Caki2 (cell line): Measurements from ENCODE around the gene HBQ1. TPM values are rescaled to one million over a fixed set of nuclear protein-coding genes. Genes with fewer than 3 reads are reported as not detected.
"Not testable (repeated sequence)": the region's sequence is repeated elsewhere in the genome, so short reads cannot be mapped to it uniquely, and the experiment has no call there.

Experiments
- DNase-seq: peaks from one replicate; pipeline ENCODE4 v3.0.0-alpha.2; 2015; ENCODE audit warnings: low read depth
- in situ Hi-C: cut with HindIII; loops from 2 replicates; pipeline ENCODE4 v1.10.0; 2016; ENCODE audit warnings: low sequenced_read_pairs, low pct_unique_long_range_greater_than_20kb, mixed read lengths
- total RNA-seq: library from RNA; depleted of rRNA; stranded (reverse); fragments of >200 nt; shearing (Covaris generic); gene quantifications from 2 replicates; pipeline ENCODE4 v1.2.3, GENCODE V29; 2014; ENCODE audit warnings: low replicate concordance

HBQ1 gene
- total RNA-seq, 1 experiment from 2014 or later, result not detected

GRCh38 chr16:187330-187729 lies 7.1 kb downstream of the HBQ1 start:
- no peak for DNase-seq
- in situ Hi-C loops, result no loop called here

- DNase-seq, result peak; percentile 35
- in situ Hi-C loops, result no loop called here
Observed at GRCh38 chr16:188674-189073, 8.4 kb downstream of the HBQ1 start.

- no peak for DNase-seq
- in situ Hi-C loops, result no loop called here
Observed at GRCh38 chr16:189604-190186, 9.4 kb downstream of the HBQ1 start.

- DNase-seq, result no peak
Observed at GRCh38 chr16:191831-192230, 11.6 kb downstream of the HBQ1 start.

GRCh38 chr16:192686-193085 lies 12.4 kb downstream of the HBQ1 start:
- DNase-seq, result no peak
- in situ Hi-C loops, result no loop called here

More at GRCh38 chr16:191831-192230, 11.6 kb downstream of the HBQ1 start:
- in situ Hi-C loops, result no loop called here

GRCh38 chr16:193441-193840 lies 13.2 kb downstream of the HBQ1 start:
- in situ Hi-C loops, result no loop called here
- no peak for DNase-seq

GRCh38 chr16:194516-194915 lies 14.3 kb downstream of the HBQ1 start:
- in situ Hi-C loops, result no loop called here
- no peak for DNase-seq

- peak; percentile 66 for DNase-seq
- in situ Hi-C loops, result no loop called here
Observed at GRCh38 chr16:200388-200787, 20.1 kb downstream of the HBQ1 start.

- in situ Hi-C loops, result no loop called here
- no peak for DNase-seq
Observed at GRCh38 chr16:203246-203645, 23.0 kb downstream of the HBQ1 start.

GRCh38 chr16:204046-204445 lies 23.8 kb downstream of the HBQ1 start:
- in situ Hi-C loops, DNase-seq: not testable (repeated sequence)

GRCh38 chr16:209359-209758 lies 29.1 kb downstream of the HBQ1 start:
- in situ Hi-C loops, result not testable (repeated sequence)

GRCh38 chr16:211631-212180 lies 31.4 kb downstream of the HBQ1 start:
- DNase-seq, in situ Hi-C loops: not testable (repeated sequence)

More at GRCh38 chr16:209359-209758, 29.1 kb downstream of the HBQ1 start:
- not testable (repeated sequence) for DNase-seq

GRCh38 chr16:212999-213398 lies 32.7 kb downstream of the HBQ1 start:
- no peak for DNase-seq

GRCh38 chr16:220021-220420 lies 39.8 kb downstream of the HBQ1 start:
- in situ Hi-C loops, result no loop called here

More at GRCh38 chr16:212999-213398, 32.7 kb downstream of the HBQ1 start:
- in situ Hi-C loops, result no loop called here

GRCh38 chr16:228151-228851 lies 48.0 kb downstream of the HBQ1 start:
- in situ Hi-C loops, result no loop called here
- no peak for DNase-seq

More at GRCh38 chr16:220021-220420, 39.8 kb downstream of the HBQ1 start:
- DNase-seq, result no peak

GRCh38 chr16:228852-229730 lies 48.8 kb downstream of the HBQ1 start, which contains the start of gene LUC7L:
Gene LUC7L (minus strand): TSS chr16:229449. CDS start chr16:229339, 110 bp downstream.
- DNase-seq, result peak; percentile 94
- in situ Hi-C loops, result no loop called here

- DNase-seq, result no peak
- in situ Hi-C loops, result no loop called here
Observed at GRCh38 chr16:229731-230281, 49.5 kb downstream of the HBQ1 start.

GRCh38 chr16:230351-230750 lies 50.1 kb downstream of the HBQ1 start:
- in situ Hi-C loops, result not testable (repeated sequence)

More at GRCh38 chr16:230351-230750, 50.1 kb downstream of the HBQ1 start:
- not testable (repeated sequence) for DNase-seq
